HG02763 (cell line): ENCODE results near the gene FMO2.

Experiments used
- ATAC-seq: cut with Tn5 transposase; IDR thresholded peaks from one replicate; pipeline ENCODE4 v1.9.1; 2021; ENCODE audit warnings: mild to moderate bottlenecking, moderate library complexity; ENCODE audit not compliant: unreplicated experiment

Gene FMO2

DNA sequence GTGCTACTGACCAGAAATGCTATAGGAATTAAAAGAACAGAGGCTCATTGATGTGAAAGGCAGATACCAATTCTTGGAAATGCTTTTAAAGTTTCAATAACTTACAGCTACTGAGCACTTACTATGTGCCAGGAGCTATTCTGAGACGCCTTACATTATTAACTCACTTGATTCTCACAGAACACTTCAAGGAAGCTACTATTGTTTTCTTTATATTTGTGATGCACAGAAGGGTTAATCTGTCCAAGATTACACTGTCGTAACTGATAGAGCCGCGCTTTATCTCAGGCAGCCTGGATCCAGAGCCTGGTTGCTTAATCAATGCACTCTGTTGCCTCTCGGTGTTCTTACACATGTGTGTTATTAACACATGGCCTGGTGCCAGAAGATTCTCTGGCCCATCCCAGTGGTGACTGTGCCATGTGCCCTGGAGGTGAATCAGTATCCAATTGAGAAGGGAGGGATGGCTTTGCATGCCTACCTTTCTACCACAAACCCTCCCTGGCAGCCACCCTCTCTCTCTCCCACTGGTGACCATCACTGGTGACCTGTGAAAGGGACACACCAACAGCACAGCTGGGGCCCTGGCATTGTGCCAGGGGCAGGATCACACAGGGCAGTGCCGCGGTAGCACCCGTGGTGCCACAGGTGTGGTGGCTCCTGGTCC, 72.0 kb downstream of the FMO2 start:
- no peak for ATAC-seq

DNA sequence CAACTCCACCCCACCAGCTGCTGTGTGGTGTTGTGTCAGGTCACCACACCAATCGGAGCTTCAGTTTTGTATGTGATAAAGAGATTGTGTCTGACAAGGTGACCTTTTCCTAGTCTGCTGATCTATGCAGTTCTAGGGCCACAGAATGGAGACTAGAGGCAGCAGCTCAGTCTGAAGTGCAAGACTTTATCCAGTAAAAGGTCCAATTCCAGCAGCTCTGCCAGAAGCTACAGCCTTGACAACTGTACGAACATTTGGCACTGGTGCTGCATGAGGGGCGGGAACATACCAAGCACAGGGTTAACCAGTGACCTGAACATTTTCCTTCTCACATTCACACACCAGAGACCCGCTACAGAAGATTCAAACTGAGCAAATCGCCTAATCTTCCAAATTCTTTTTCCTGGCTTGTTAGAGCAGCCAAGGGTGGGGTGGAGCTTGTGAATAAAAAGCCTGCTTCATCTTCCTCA, 72.5 kb downstream of the FMO2 start:
- ATAC-seq = no peak

DNA sequence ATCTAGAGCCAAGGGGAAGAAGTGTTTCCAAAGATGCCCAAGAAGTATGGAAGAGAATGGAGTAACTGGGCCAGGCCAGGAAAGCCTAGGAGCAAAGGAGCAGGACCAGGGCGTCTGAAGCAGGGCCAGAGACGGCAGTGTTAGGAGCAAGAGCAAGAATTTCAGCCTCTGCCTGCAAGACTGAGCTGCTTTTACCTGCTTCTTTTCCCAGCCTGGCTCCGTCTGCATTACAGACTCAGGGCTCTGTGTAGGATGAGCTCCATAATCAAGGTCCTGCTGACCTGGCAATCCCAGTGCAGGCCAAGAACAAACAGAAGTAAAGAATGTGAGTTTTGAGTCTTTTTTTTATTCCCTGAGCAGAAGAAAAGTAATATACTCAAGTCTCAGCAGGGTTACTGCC, 73.3 kb downstream of the FMO2 start:
- ATAC-seq = no peak

DNA sequence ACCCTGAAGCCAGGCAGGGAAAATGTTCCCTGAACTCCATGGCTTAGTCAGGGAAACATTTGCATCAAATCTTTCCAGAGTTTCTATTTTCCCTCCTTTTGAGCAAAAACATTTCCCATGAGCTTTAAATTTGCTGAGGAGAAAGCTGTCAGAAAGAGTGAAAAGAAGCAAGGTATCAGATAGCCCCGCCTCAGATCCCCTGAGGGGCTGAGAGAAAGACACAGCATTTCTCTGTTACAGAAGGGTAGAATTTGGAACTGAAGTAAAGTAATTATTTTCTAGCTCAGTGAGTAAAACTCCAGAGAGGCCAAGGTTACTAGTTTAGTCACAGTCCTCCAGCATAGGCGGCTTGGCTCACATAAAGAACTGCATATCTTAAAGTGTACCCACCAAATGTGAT, 73.8 kb downstream of the FMO2 start:
- no peak for ATAC-seq
